ENCODE measurements around the gene EPS8L3. TPM values are rescaled to one million over a fixed set of nuclear protein-coding genes. Genes with fewer than 3 reads are reported as not detected.

EPS8L3 gene
- total and polyA plus RNA-seq, 9 of the 15 experiments (the other 6 are each of a cell fraction or from before 2014, with no cell fraction given), result 0.09 to 0.42 (median 0.14) TPM; not detected in 5

DNA sequence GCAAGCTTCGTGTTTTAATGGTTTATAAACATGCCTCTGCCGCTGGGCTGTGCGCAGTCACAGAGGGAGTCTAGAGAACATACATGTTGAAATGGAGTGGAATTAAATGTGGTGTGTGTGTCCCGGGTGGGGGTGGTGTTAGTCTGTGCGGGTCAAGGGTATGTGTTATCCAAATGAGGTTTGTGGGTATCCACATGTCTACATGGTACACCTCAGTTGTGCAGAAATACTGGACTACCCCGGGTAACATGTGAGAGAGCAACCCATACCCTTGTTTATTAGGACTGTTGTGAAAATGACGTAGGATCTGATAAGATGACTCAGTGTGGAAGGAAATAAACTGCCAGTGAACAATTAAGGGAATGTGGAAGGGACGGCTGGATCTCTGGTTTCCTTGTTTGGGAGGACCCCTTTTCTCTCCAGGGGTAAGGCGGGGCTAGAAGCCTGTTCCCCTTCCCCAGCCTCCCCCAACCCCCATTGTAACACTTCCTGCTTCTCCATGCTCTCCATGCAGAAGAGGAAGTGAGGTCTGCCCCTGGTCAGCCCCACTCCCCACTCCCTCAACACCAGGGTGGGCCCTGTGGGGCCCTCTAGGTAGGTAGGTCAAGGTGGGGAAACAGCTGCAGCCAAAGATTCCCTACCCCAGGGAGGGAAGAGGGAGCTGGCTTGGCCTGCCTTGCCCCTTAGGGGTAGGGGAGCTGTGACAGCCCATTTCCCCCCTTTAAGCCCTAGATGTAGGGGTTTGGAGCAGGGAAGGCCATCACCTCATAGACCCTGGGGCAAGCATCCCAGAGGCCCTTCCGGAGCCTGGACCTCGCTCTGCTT lies 690 bp downstream of the EPS8L3 start (continued):
- TF ChIP-seq, protein P1, sequence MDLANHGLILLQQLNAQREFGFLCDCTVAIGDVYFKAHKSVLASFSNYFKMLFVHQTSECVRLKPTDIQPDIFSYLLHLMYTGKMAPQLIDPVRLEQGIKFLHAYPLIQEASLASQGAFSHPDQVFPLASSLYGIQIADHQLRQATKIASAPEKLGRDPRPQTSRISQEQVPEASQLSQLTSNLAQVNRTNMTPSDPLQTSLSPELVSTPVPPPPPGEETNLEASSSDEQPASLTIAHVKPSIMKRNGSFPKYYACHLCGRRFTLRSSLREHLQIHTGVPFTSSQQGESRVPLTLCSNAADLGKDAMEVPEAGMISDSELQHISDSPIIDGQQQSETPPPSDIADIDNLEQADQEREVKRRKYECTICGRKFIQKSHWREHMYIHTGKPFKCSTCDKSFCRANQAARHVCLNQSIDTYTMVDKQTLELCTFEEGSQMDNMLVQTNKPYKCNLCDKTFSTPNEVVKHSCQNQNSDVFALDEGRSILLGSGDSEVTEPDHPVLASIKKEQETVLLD (IDR thresholded peaks at IDR 0.05), result no peak
- TF ChIP-seq CSDE1 (IDR thresholded peaks at IDR 0.05), result no peak
- TF ChIP-seq, protein P2, sequence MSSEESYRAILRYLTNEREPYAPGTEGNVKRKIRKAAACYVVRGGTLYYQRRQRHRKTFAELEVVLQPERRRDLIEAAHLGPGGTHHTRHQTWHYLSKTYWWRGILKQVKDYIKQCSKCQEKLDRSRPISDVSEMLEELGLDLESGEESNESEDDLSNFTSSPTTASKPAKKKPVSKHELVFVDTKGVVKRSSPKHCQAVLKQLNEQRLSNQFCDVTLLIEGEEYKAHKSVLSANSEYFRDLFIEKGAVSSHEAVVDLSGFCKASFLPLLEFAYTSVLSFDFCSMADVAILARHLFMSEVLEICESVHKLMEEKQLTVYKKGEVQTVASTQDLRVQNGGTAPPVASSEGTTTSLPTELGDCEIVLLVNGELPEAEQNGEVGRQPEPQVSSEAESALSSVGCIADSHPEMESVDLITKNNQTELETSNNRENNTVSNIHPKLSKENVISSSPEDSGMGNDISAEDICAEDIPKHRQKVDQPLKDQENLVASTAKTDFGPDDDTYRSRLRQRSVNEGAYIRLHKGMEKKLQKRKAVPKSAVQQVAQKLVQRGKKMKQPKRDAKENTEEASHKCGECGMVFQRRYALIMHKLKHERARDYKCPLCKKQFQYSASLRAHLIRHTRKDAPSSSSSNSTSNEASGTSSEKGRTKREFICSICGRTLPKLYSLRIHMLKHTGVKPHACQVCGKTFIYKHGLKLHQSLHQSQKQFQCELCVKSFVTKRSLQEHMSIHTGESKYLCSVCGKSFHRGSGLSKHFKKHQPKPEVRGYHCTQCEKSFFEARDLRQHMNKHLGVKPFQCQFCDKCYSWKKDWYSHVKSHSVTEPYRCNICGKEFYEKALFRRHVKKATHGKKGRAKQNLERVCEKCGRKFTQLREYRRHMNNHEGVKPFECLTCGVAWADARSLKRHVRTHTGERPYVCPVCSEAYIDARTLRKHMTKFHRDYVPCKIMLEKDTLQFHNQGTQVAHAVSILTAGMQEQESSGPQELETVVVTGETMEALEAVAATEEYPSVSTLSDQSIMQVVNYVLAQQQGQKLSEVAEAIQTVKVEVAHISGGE (CRISPR knock-in tag; IDR thresholded peaks at IDR 0.05), result peak in 1 of 3 experiments; percentile 81; a peak in 2 of 6 replicates
- TF ChIP-seq FOXJ3 (CRISPR knock-in tag; IDR thresholded peaks at IDR 0.05), result no peak
- peak; percentile 86 for TF ChIP-seq ZNF584 (CRISPR knock-in tag; IDR thresholded peaks at IDR 0.05; ENCODE audit: low read depth)
- peak; percentile 89 to 90 for TF ChIP-seq FOXK2 (conservative IDR thresholded peaks at IDR 0.05 in 1 of 2, IDR thresholded peaks at IDR 0.05 in 1 of 2; ENCODE audit: low read depth in 2 of 2)
- TF ChIP-seq, protein P3, sequence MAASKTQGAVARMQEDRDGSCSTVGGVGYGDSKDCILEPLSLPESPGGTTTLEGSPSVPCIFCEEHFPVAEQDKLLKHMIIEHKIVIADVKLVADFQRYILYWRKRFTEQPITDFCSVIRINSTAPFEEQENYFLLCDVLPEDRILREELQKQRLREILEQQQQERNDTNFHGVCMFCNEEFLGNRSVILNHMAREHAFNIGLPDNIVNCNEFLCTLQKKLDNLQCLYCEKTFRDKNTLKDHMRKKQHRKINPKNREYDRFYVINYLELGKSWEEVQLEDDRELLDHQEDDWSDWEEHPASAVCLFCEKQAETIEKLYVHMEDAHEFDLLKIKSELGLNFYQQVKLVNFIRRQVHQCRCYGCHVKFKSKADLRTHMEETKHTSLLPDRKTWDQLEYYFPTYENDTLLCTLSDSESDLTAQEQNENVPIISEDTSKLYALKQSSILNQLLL (CRISPR knock-in tag; IDR thresholded peaks at IDR 0.05; ENCODE audit: borderline replicate concordance), result no peak
- no peak for TF ChIP-seq ZNF324 (CRISPR knock-in tag; IDR thresholded peaks at IDR 0.05)
- TF ChIP-seq HMG20A (CRISPR knock-in tag; conservative IDR thresholded peaks at IDR 0.05), result no peak
- TF ChIP-seq HMGN3 (IDR thresholded peaks at IDR 0.05; ENCODE audit: borderline replicate concordance, extremely low read depth, insufficient read length, low read depth, low read length), result no peak
- TF ChIP-seq, protein P4, sequence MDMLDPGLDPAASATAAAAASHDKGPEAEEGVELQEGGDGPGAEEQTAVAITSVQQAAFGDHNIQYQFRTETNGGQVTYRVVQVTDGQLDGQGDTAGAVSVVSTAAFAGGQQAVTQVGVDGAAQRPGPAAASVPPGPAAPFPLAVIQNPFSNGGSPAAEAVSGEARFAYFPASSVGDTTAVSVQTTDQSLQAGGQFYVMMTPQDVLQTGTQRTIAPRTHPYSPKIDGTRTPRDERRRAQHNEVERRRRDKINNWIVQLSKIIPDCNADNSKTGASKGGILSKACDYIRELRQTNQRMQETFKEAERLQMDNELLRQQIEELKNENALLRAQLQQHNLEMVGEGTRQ (CRISPR knock-in tag; IDR thresholded peaks at IDR 0.05), result no peak
- no peak for TF ChIP-seq NFIX (CRISPR knock-in tag; IDR thresholded peaks at IDR 0.05; ENCODE audit: low read depth)
- no peak for TF ChIP-seq BRF1 (IDR thresholded peaks at IDR 0.05; ENCODE audit: borderline replicate concordance, extremely low read depth, insufficient read length)
- TF ChIP-seq RAD21 (CRISPR knock-in tag; conservative IDR thresholded peaks at IDR 0.05 in 1 of 2, IDR thresholded peaks at IDR 0.05 in 1 of 2), result no peak
- TF ChIP-seq, protein P5, sequence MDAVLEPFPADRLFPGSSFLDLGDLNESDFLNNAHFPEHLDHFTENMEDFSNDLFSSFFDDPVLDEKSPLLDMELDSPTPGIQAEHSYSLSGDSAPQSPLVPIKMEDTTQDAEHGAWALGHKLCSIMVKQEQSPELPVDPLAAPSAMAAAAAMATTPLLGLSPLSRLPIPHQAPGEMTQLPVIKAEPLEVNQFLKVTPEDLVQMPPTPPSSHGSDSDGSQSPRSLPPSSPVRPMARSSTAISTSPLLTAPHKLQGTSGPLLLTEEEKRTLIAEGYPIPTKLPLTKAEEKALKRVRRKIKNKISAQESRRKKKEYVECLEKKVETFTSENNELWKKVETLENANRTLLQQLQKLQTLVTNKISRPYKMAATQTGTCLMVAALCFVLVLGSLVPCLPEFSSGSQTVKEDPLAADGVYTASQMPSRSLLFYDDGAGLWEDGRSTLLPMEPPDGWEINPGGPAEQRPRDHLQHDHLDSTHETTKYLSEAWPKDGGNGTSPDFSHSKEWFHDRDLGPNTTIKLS (IDR thresholded peaks at IDR 0.05; ENCODE audit: borderline replicate concordance, low read depth), result no peak
- peak; percentile 11; the same call in 1 of the 2 replicates for TF ChIP-seq E2F3 (CRISPR knock-in tag; IDR thresholded peaks at IDR 0.05)
- no peak for TF ChIP-seq BRD9 (IDR thresholded peaks at IDR 0.05; ENCODE audit: low read depth, partially characterized antibody)
